Peyer's patch (tissue), 4 donors: ENCODE data around the gene JAM3.

Source experiments
- CTCF ChIP-seq, 6 experiments: fragments of 450-650 bp in 4 of 6; fragments of 200-600 bp in 2 of 6; sonication (generic) in 1 of 6; IDR thresholded peaks; one replicate each; pipeline ENCODE4 v1.5.1; 2017 to 2019; ENCODE audit warnings: antibody characterized with exemption in 6 of 6, mild to moderate bottlenecking in 3 of 6, moderate library complexity in 1 of 6
- POLR2A ChIP-seq, 2 donors: fragments of 450-650 bp; IDR thresholded peaks; one replicate each; pipeline ENCODE4 v1.5.1; 2017; ENCODE audit warnings: antibody characterized with exemption in 2 of 2, mild to moderate bottlenecking in 2 of 2, moderate library complexity in 2 of 2

DNA sequence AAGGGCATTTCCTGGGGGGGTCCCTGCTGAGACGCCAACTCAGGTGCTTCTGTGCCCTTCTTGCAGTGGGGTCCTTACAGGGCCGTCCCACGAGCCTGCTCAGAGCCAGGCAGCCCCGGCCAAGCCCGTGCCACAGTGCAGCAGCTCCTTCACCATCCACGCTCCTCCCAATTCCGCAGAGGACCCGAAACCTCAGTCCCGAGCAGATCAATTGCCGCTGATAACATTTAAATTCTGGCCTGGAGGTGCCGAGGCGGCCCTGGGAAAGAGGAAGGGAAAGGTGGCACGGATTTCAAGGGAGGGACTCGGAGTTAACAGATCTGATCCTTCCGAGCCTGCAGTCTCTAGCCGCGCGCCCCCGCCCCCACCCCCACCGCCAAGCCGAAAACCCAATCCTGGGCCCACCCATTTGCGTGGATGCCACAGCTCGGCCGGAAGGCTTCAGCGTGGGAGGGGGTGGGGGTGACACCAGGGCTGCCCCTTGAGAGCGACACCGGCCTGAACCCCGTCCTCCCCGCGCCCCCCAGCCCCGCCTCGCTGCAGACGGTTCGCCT is 32.3 kb upstream of the JAM3 start:
- TF ChIP-seq CTCF (IDR thresholded peaks at IDR 0.05) (no peak), POLR2A (IDR thresholded peaks at IDR 0.05) (no peak)
